Measurements from ENCODE around the gene PCDHGA3. TPM values are rescaled to one million over a fixed set of nuclear protein-coding genes. Genes with fewer than 3 reads are reported as not detected.

Gene PCDHGA3
- total RNA-seq, 2 experiments from 2014 or later, result 0.25 to 0.36 TPM

- intact Hi-C loops (cut with micrococcal nuclease; ENCODE audit: unreplicated experiment), result loop anchor here (5.0 to 10.0 kb wide), 2 partner anchors 56 to 161 kb away; partner anchors contain the start of genes PCDHB10, PCDHB11 and PCDHGA10
- no TSS peak for BruUV-seq (replicated peaks)
- H3K79me2 ChIP-seq (ENCODE audit: insufficient read depth, low read depth, low read length), result peaks cover 7% of the 10 kb centered on the region; the same call in 1 of the 2 replicates
- H3K4me3 ChIP-seq (ENCODE audit: low read depth, low read length, poor library complexity, severe bottlenecking), result no peak overlapping the region
- H2AFZ ChIP-seq (ENCODE audit: low read length), result no peak overlapping the region
- no peak overlapping the region for H3K4me2 ChIP-seq (ENCODE audit: low read length)
- POLR2A ChIA-PET, result interaction anchor here (0.5 kb wide), 1 partner anchor 185 kb away, joined by 3 read pairs; no protein-coding TSS in a partner anchor
- peaks cover 19% of the 10 kb centered on the region for H3K4me1 ChIP-seq (ENCODE audit: insufficient read depth, low read length, poor library complexity, severe bottlenecking)
- no peak for TF ChIP-seq CTCF (conservative IDR thresholded peaks at IDR 0.05; ENCODE audit: low read length)
- TF ChIP-seq EZH2phosphoT487 (IDR thresholded peaks at IDR 0.05; ENCODE audit: borderline replicate concordance, low read depth, low read length), result no peak
- H4K20me1 ChIP-seq (ENCODE audit: insufficient read depth, low read length), result no peaks in the 10 kb centered on the region
- H3K9me3 ChIP-seq (ENCODE audit: low read length), result no peaks in the 10 kb centered on the region; the same call in 1 of the 2 replicates
- DNase-seq (ENCODE audit: low spot score), result no peak
- no peak overlapping the region for H3K27ac ChIP-seq (ENCODE audit: low read depth, low read length, poor library complexity, severe bottlenecking)
- H3K9me2 ChIP-seq (ENCODE audit: insufficient read depth, low read length), result no peaks in the 10 kb centered on the region
- no peaks in the 10 kb centered on the region; the same call in 1 of the 2 replicates for H3K36me3 ChIP-seq (ENCODE audit: insufficient read depth, low read length)
- CTCF ChIA-PET (ENCODE audit: unreplicated experiment), result interaction anchor here (1.1 to 1.4 kb wide), 2 partner anchors 37 to 208 kb away, joined by 3 read pairs; no protein-coding TSS in a partner anchor
Observed at GRCh38 chr5:141356133-141356532, 12.5 kb downstream of the PCDHGA3 start.

GRCh38 chr5:141356950-141357349 lies 13.3 kb downstream of the PCDHGA3 start:
- Histone ChIP-seq H2AFZ (ENCODE audit: low read length) (no peak overlapping the region), H3K36me3 (ENCODE audit: insufficient read depth, low read length) (no peaks in the 10 kb centered on the region; the same call in 1 of the 2 replicates), H3K4me3 (ENCODE audit: low read depth, low read length, poor library complexity, severe bottlenecking) (no peak overlapping the region), H3K9me3 (ENCODE audit: low read length) (no peaks in the 10 kb centered on the region; the same call in 1 of the 2 replicates), H3K4me1 (ENCODE audit: insufficient read depth, low read length, poor library complexity, severe bottlenecking) (peaks cover 25% of the 10 kb centered on the region), H3K4me2 (ENCODE audit: low read length) (no peak overlapping the region), H3K27ac (ENCODE audit: low read depth, low read length, poor library complexity, severe bottlenecking) (no peak overlapping the region), H4K20me1 (ENCODE audit: insufficient read depth, low read length) (no peaks in the 10 kb centered on the region), H3K79me2 (ENCODE audit: insufficient read depth, low read depth, low read length) (peaks cover 7% of the 10 kb centered on the region; the same call in 1 of the 2 replicates), H3K9me2 (ENCODE audit: insufficient read depth, low read length) (no peaks in the 10 kb centered on the region)
- no TSS peak for BruUV-seq (replicated peaks)
- intact Hi-C loops (cut with micrococcal nuclease; ENCODE audit: unreplicated experiment), result loop anchor here (5.0 to 10.0 kb wide), 2 partner anchors 55 to 162 kb away; partner anchors contain the start of genes PCDHB10, PCDHB11 and PCDHGA10
- TF ChIP-seq CTCF (conservative IDR thresholded peaks at IDR 0.05; ENCODE audit: low read length) (no peak), EZH2phosphoT487 (IDR thresholded peaks at IDR 0.05; ENCODE audit: borderline replicate concordance, low read depth, low read length) (no peak)
- no peak for DNase-seq (ENCODE audit: low spot score)
- POLR2A ChIA-PET, result no interaction called here
- CTCF ChIA-PET (ENCODE audit: unreplicated experiment), result no interaction called here
